ENCODE results near the gene PLA2G4C. TPM values are rescaled to one million over a fixed set of nuclear protein-coding genes. Genes with fewer than 3 reads are reported as not detected.

Gene PLA2G4C
- polyA plus RNA-seq, 3 donors = 2.5 to 6.9 (median 3.3) TPM

GRCh38 chr19:48020686-48021085, 89.9 kb downstream of the PLA2G4C start:
- WGBS, 3 donors = 56 to 65% (median 64%) methylated on average over 3 of the region's 3 CpGs
- no peak overlapping the region for H3K27ac ChIP-seq (ENCODE audit: low read depth, low read length)

GRCh38 chr19:48010932-48011758, 99.5 kb downstream of the PLA2G4C start:
- H3K27ac ChIP-seq (ENCODE audit: low read depth, low read length) = no peak overlapping the region
- 86 to 92% (median 88%) methylated on average over 11 of the region's 11 CpGs for WGBS, 3 donors

- 74 to 83% (median 76%) methylated on average over 6 of the region's 6 CpGs for whole genome bisulfite sequencing, 3 donors
- H3K27ac ChIP-seq (ENCODE audit: low read depth, low read length) = no peak overlapping the region
Observed at GRCh38 chr19:48006762-48007161, 103.9 kb downstream of the PLA2G4C start.

- H3K27ac ChIP-seq (ENCODE audit: low read depth, low read length) = no peak overlapping the region
- WGBS, 3 donors = 63 to 84% (median 72%) methylated on average over 6 of the region's 6 CpGs
Observed at GRCh38 chr19:48004236-48004635, 106.4 kb downstream of the PLA2G4C start.

GRCh38 chr19:48000846-48001245, 109.8 kb downstream of the PLA2G4C start:
- H3K27ac ChIP-seq (ENCODE audit: low read depth, low read length) = no peak overlapping the region
- WGBS, 3 donors = 69 to 84% (median 80%) methylated on average over 6 of the region's 6 CpGs

- H3K27ac ChIP-seq (ENCODE audit: low read depth, low read length) = no peak overlapping the region
Observed at GRCh38 chr19:47998800-47999199, 111.8 kb downstream of the PLA2G4C start.

More at GRCh38 chr19:47998800-47999199, 111.8 kb downstream of the PLA2G4C start:
- 81 to 89% (median 83%) methylated on average over 6 of the region's 6 CpGs for WGBS, 3 donors

Other genes starting within 250 kb of the PLA2G4C start
- gene SULT2A1, start 224.5 kb downstream of the PLA2G4C start, polyA plus RNA-seq = 1 to 10 TPM in 1 of 3 donors, not detected in 2; 1.4 TPM
- gene BSPH1, start 118.6 kb downstream of the PLA2G4C start, polyA plus RNA-seq = not detected
- not detected for gene ELSPBP1, start 116.2 kb downstream of the PLA2G4C start, polyA plus RNA-seq
- gene CABP5, start 66.7 kb downstream of the PLA2G4C start, polyA plus RNA-seq = not detected
- gene LIG1, start 59.5 kb upstream of the PLA2G4C start, polyA plus RNA-seq = 10 to 100 TPM in 1 of 3 donors, 1 to 10 TPM in 2; 6.3 to 18.5 (median 7.4) TPM
- 1 to 10 TPM; 3.0 to 7.8 (median 4.2) TPM for gene ZSWIM9, start 59.9 kb upstream of the PLA2G4C start, polyA plus RNA-seq
- gene CARD8, start 145.1 kb upstream of the PLA2G4C start, polyA plus RNA-seq = 10 to 100 TPM; 15.4 to 41.2 (median 31.8) TPM
- gene ZNF114, start 159.3 kb upstream of the PLA2G4C start, polyA plus RNA-seq = 1 to 10 TPM in 1 of 3 donors, under 1 TPM in 1, not detected in 1; 0.07 to 1.9 TPM
- gene EMP3, start 214.7 kb upstream of the PLA2G4C start, polyA plus RNA-seq = 100 to 1,000 TPM in 1 of 3 donors, 10 to 100 TPM in 1, 1 to 10 TPM in 1; 8.6 to 115 (median 89.1) TPM

All from adipose tissue (tissue), 3 donors.